B cell (primary cell): ENCODE results near the gene SH3D19.

ENCODE experiments used
- CTCF ChIP-seq: fragments of 200-600 bp; IDR thresholded peaks from one replicate; pipeline ENCODE4 v1.8.0; 2022; ENCODE audit warnings: antibody characterized with exemption, mild to moderate bottlenecking
- EZH2 ChIP-seq: IDR thresholded peaks from 2 replicates; pipeline ENCODE4 v1.6.1; 2012; ENCODE audit warnings: borderline replicate concordance, low read depth, mild to moderate bottlenecking, moderate library complexity, low read length; ENCODE audit not compliant: insufficient read depth, poor library complexity, severe bottlenecking

- TF ChIP-seq CTCF (no peak), EZH2 (no peak)
Observed at GRCh38 chr4:151287409-151287808, 38.0 kb downstream of the SH3D19 start.
